Measurements from ENCODE around the gene CELA2A. TPM values are rescaled to one million over a fixed set of nuclear protein-coding genes. Genes with fewer than 3 reads are reported as not detected.

Gene CELA2A
- total RNA-seq, 2 experiments from 2014 or later, result not detected

- peak in 13 of 14 experiments; percentile 12 to 66 (median 41) for DNase-seq
- H3K4me1 ChIP-seq (ENCODE audit: insufficient read depth, low read length), result no peaks in the 10 kb centered on the region
- no peaks in the 10 kb centered on the region for H3K9me3 ChIP-seq (ENCODE audit: control insufficient read depth in 1 of 2, insufficient read depth in 1 of 2, low read length in 2 of 2)
- peak; percentile 52 for TF ChIP-seq CTCF (IDR thresholded peaks at IDR 0.05)
- Mint-ChIP-seq H3K4me3 (no peak overlapping the region), H3K9me3 (no peaks in the 10 kb centered on the region), H3K36me3 (ENCODE audit: low read depth) (peaks cover 47% of the 10 kb centered on the region), H3K4me1 (ENCODE audit: low read depth) (no peaks in the 10 kb centered on the region), H3K27ac (no peak overlapping the region), H3K27me3 (no peaks in the 10 kb centered on the region)
- no peak overlapping the region for H3K27ac ChIP-seq (ENCODE audit: low read depth in 1 of 2, low read length in 2 of 2)
- intact Hi-C loops (cut with DNase I, micrococcal nuclease), result loop anchor here in 1 of 2 experiments (5.0 kb wide), 1 partner anchor 179 kb away; no protein-coding TSS in a partner anchor
- no peak overlapping the region for H3K4me3 ChIP-seq (ENCODE audit: low read length)
- ATAC-seq (ENCODE audit: poor library complexity), result peak; percentile 61
- peaks cover 27% of the 10 kb centered on the region for H3K36me3 ChIP-seq (ENCODE audit: insufficient read depth, low read length)
- ChIA-PET POLR2A (no interaction called here), CTCF (interaction anchor here (0.9 to 1.3 kb wide), 3 partner anchors 11 to 70 kb away, joined by 3 read pairs; no protein-coding TSS in a partner anchor)
- no peaks in the 10 kb centered on the region for H3K27me3 ChIP-seq (ENCODE audit: control insufficient read depth in 1 of 2, insufficient read depth in 2 of 2, low read length in 2 of 2)
Observed at GRCh38 chr1:15501208-15502032, 44.9 kb downstream of the CELA2A start.

DNA sequence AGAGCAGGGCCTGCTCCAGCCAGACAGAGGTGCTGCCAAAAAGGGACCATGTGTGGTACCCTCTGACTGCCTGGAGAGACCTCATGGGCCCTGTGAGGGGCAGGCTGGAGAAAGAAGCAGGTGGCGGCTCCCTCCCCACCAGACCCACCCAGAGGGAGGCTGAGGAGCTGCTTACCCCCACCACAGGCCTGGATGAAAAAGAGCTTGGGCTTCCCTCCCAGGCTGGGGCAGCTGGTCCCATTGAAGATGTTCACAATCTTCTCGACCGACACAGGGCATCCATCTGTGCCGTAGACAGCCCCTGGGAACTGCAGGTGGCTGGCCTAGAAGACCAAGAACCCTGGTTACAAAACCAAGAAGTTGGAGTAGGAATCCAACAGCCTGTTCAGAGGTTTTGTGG is 47.9 kb downstream of the CELA2A start:
- Mint-ChIP-seq H3K36me3 (ENCODE audit: low read depth) (peaks cover 38% of the 10 kb centered on the region), H3K4me3 (no peak overlapping the region), H3K4me1 (ENCODE audit: low read depth) (no peaks in the 10 kb centered on the region), H3K9me3 (no peaks in the 10 kb centered on the region), H3K27me3 (no peaks in the 10 kb centered on the region), H3K27ac (no peak overlapping the region)
- CTCF ChIA-PET, result no interaction called here
- Histone ChIP-seq H3K4me3 (ENCODE audit: low read length) (no peak overlapping the region), H3K9me3 (ENCODE audit: control insufficient read depth in 1 of 2, insufficient read depth in 1 of 2, low read length in 2 of 2) (no peaks in the 10 kb centered on the region), H3K27me3 (ENCODE audit: control insufficient read depth in 1 of 2, insufficient read depth in 2 of 2, low read length in 2 of 2) (no peaks in the 10 kb centered on the region), H3K4me1 (ENCODE audit: insufficient read depth, low read length) (no peaks in the 10 kb centered on the region), H3K36me3 (ENCODE audit: insufficient read depth, low read length) (peaks cover 35% of the 10 kb centered on the region), H3K27ac (ENCODE audit: low read depth in 1 of 2, low read length in 2 of 2) (no peak overlapping the region)
- ATAC-seq (ENCODE audit: poor library complexity) (no peak), DNase-seq (no peak)
- POLR2A ChIA-PET, result no interaction called here
- intact Hi-C loops (cut with DNase I, micrococcal nuclease), result loop anchor here in 1 of 2 experiments (5.0 kb wide), 1 partner anchor 182 kb away; no protein-coding TSS in a partner anchor
- TF ChIP-seq CTCF (IDR thresholded peaks at IDR 0.05), result no peak

GRCh38 chr1:15506831-15507230 is 50.3 kb downstream of the CELA2A start:
- intact Hi-C loops (cut with DNase I, micrococcal nuclease), result no loop called here
- Histone ChIP-seq H3K27me3 (ENCODE audit: control insufficient read depth in 1 of 2, insufficient read depth in 2 of 2, low read length in 2 of 2) (no peaks in the 10 kb centered on the region), H3K9me3 (ENCODE audit: control insufficient read depth in 1 of 2, insufficient read depth in 1 of 2, low read length in 2 of 2) (no peaks in the 10 kb centered on the region), H3K27ac (ENCODE audit: low read depth in 1 of 2, low read length in 2 of 2) (no peak overlapping the region), H3K4me3 (ENCODE audit: low read length) (no peak overlapping the region), H3K36me3 (ENCODE audit: insufficient read depth, low read length) (peaks cover 31% of the 10 kb centered on the region), H3K4me1 (ENCODE audit: insufficient read depth, low read length) (no peaks in the 10 kb centered on the region)
- ChIA-PET POLR2A (no interaction called here), CTCF (no interaction called here)
- peaks cover 41% of the 10 kb centered on the region for H3K36me3 Mint-ChIP-seq (ENCODE audit: low read depth)
- no peak overlapping the region for H3K4me3 Mint-ChIP-seq
- H3K4me1 Mint-ChIP-seq (ENCODE audit: low read depth), result peaks cover 9% of the 10 kb centered on the region
- no peak for TF ChIP-seq CTCF (IDR thresholded peaks at IDR 0.05)
- ATAC-seq (ENCODE audit: poor library complexity) (no peak), DNase-seq (no peak)
- H3K27me3 Mint-ChIP-seq, result no peaks in the 10 kb centered on the region
- no peaks in the 10 kb centered on the region for H3K9me3 Mint-ChIP-seq
- no peak overlapping the region for H3K27ac Mint-ChIP-seq

Measured in CD4-positive, alpha-beta T cell (primary cell).